GM21447 (cell line): ENCODE results near the gene ELP5.

Experiments used
- ATAC-seq: cut with Tn5 transposase; IDR thresholded peaks from one replicate; pipeline ENCODE4 v1.9.1; 2021; ENCODE audit not compliant: unreplicated experiment

ELP5 gene

GRCh38 chr17:7282752-7283321 lies 30.8 kb downstream of the ELP5 start:
- ATAC-seq: no peak

GRCh38 chr17:7283471-7284216 lies 31.6 kb downstream of the ELP5 start:
- ATAC-seq: no peak

GRCh38 chr17:7284911-7285310 lies 32.9 kb downstream of the ELP5 start:
- ATAC-seq: no peak

GRCh38 chr17:7285679-7286078 lies 33.7 kb downstream of the ELP5 start:
- no peak for ATAC-seq

GRCh38 chr17:7289256-7290032 lies 37.4 kb downstream of the ELP5 start:
- no peak for ATAC-seq

- ATAC-seq: no peak
These were observed 38.2 kb downstream of the ELP5 start for GRCh38 chr17:7290166-7290565.

GRCh38 chr17:7290685-7291084 lies 38.7 kb downstream of the ELP5 start:
- no peak for ATAC-seq

GRCh38 chr17:7292194-7292593 lies 40.2 kb downstream of the ELP5 start:
- no peak for ATAC-seq

GRCh38 chr17:7292729-7293128 lies 40.7 kb downstream of the ELP5 start:
- ATAC-seq: no peak

GRCh38 chr17:7293159-7293558 lies 41.1 kb downstream of the ELP5 start:
- no peak for ATAC-seq

- ATAC-seq: no peak
These were observed 42.0 kb downstream of the ELP5 start for GRCh38 chr17:7293816-7294613.

GRCh38 chr17:7294614-7295153 lies 42.7 kb downstream of the ELP5 start, which contains the start of gene YBX2:
TSS of gene YBX2 (minus strand) at chr17:7294639. CDS start at chr17:7294500, 139 bp downstream.
- no peak for ATAC-seq

GRCh38 chr17:7295230-7296180 lies 43.5 kb downstream of the ELP5 start:
- ATAC-seq: no peak

GRCh38 chr17:7296189-7296861 lies 44.3 kb downstream of the ELP5 start:
- no peak for ATAC-seq

GRCh38 chr17:7304179-7304578 lies 52.2 kb downstream of the ELP5 start:
- ATAC-seq: no peak

GRCh38 chr17:7306911-7307685 lies 55.1 kb downstream of the ELP5 start, which contains the start of gene EIF5A:
TSS of gene EIF5A (plus strand) at chr17:7307628. CDS start at chr17:7309636, 2,008 bp downstream.
- ATAC-seq: peak; percentile 66

- no peak for ATAC-seq
These were observed 55.9 kb downstream of the ELP5 start for GRCh38 chr17:7307686-7308624.
